ENCODE data around the gene APOO.

- TF ChIP-seq POLR2A (IDR thresholded peaks at IDR 0.05; ENCODE audit: low read depth, low read length) (no peak), POLR2AphosphoS5 (IDR thresholded peaks at IDR 0.05; ENCODE audit: low read depth, low read length) (no peak), PAX5 (IDR thresholded peaks at IDR 0.05; ENCODE audit: insufficient read depth, low read length, severe bottlenecking) (no peak)
Measured at GRCh38 chrX:23919706-23920320, 12.1 kb upstream of the APOO start.
